Activated CD4-positive, alpha-beta T cell treated with anti-CD3 and anti-CD28 coated beads, Interleukin-2, Interleukin-6, amounts not matched to agents 100 ng/mL and 50 ng/mL, durations not matched to agents 16 hours and 8 hours (primary cell): Measurements from ENCODE around the gene YPEL5.

Experiments
- DNase-seq: peaks from one replicate; pipeline ENCODE4 v3.0.0-alpha.2; 2020

The YPEL5 gene

GRCh38 chr2:30172627-30173026 is 25.8 kb downstream of the YPEL5 start:
- no peak for DNase-seq

GRCh38 chr2:30177440-30177839 is 30.6 kb downstream of the YPEL5 start:
- DNase-seq, result no peak

GRCh38 chr2:30177956-30178355 is 31.1 kb downstream of the YPEL5 start:
- no peak for DNase-seq

GRCh38 chr2:30178618-30179434 is 32.0 kb downstream of the YPEL5 start:
- no peak for DNase-seq

GRCh38 chr2:30179536-30179935 is 32.7 kb downstream of the YPEL5 start:
- no peak for DNase-seq

GRCh38 chr2:30180226-30180625 is 33.4 kb downstream of the YPEL5 start:
- DNase-seq, result no peak

GRCh38 chr2:30181176-30181575 is 34.4 kb downstream of the YPEL5 start:
- DNase-seq, result no peak

- DNase-seq, result no peak
These were observed 37.2 kb downstream of the YPEL5 start for GRCh38 chr2:30184035-30184434.

GRCh38 chr2:30185178-30185577 is 38.4 kb downstream of the YPEL5 start:
- no peak for DNase-seq

GRCh38 chr2:30188292-30188691 is 41.5 kb downstream of the YPEL5 start:
- DNase-seq, result no peak

GRCh38 chr2:30190637-30191036 is 43.8 kb downstream of the YPEL5 start:
- no peak for DNase-seq

GRCh38 chr2:30191107-30191506 is 44.3 kb downstream of the YPEL5 start:
- DNase-seq, result no peak

- no peak for DNase-seq
These were observed 45.0 kb downstream of the YPEL5 start for GRCh38 chr2:30191819-30192271.

GRCh38 chr2:30192314-30192713 is 45.5 kb downstream of the YPEL5 start:
- no peak for DNase-seq

GRCh38 chr2:30193104-30193681 is 46.4 kb downstream of the YPEL5 start:
- no peak for DNase-seq

- no peak for DNase-seq
These were observed 47.6 kb downstream of the YPEL5 start for GRCh38 chr2:30194421-30194820.

- DNase-seq, result no peak
These were observed 48.2 kb downstream of the YPEL5 start for GRCh38 chr2:30195016-30195415.

- DNase-seq, result no peak
These were observed 50.9 kb downstream of the YPEL5 start for GRCh38 chr2:30197570-30198192.

GRCh38 chr2:30201990-30202389 is 55.2 kb downstream of the YPEL5 start:
- DNase-seq, result no peak

- DNase-seq, result no peak
These were observed 56.3 kb downstream of the YPEL5 start for GRCh38 chr2:30203156-30203555.

GRCh38 chr2:30204281-30204680 is 57.5 kb downstream of the YPEL5 start:
- no peak for DNase-seq

GRCh38 chr2:30205456-30205855 is 58.6 kb downstream of the YPEL5 start:
- no peak for DNase-seq

- no peak for DNase-seq
These were observed 59.9 kb downstream of the YPEL5 start for GRCh38 chr2:30206461-30207430.
